ENCODE data around the gene GINS2.

GINS2 gene

GRCh38 chr16:85637808-85638647 is 50.7 kb downstream of the GINS2 start:
- DNase-seq: no peak

- DNase-seq: no peak
These were observed 51.5 kb downstream of the GINS2 start for GRCh38 chr16:85637061-85637807.

- no peak for DNase-seq
These were observed 52.4 kb downstream of the GINS2 start for GRCh38 chr16:85636234-85636812.

GRCh38 chr16:85635545-85636140 is 53.1 kb downstream of the GINS2 start:
- no peak for DNase-seq

- DNase-seq: no peak
These were observed 53.8 kb downstream of the GINS2 start for GRCh38 chr16:85634747-85635544.

- DNase-seq: no peak
These were observed 54.9 kb downstream of the GINS2 start for GRCh38 chr16:85633888-85634287.

GRCh38 chr16:85633438-85633743 is 55.4 kb downstream of the GINS2 start:
- no peak for DNase-seq

GRCh38 chr16:85632709-85633437 is 55.9 kb downstream of the GINS2 start:
- no peak for DNase-seq

GRCh38 chr16:85631802-85632393 is 56.9 kb downstream of the GINS2 start:
- DNase-seq: no peak

GRCh38 chr16:85631230-85631629 is 57.5 kb downstream of the GINS2 start:
- no peak for DNase-seq

- DNase-seq: no peak
These were observed 58.9 kb downstream of the GINS2 start for GRCh38 chr16:85629853-85630252.

- DNase-seq: no peak
These were observed 59.4 kb downstream of the GINS2 start for GRCh38 chr16:85629326-85629725.

- DNase-seq: no peak
These were observed 60.1 kb downstream of the GINS2 start for GRCh38 chr16:85628645-85629044.

GRCh38 chr16:85628265-85628556 is 60.5 kb downstream of the GINS2 start:
- no peak for DNase-seq

GRCh38 chr16:85627526-85628264 is 61.1 kb downstream of the GINS2 start:
- DNase-seq: no peak

- no peak for DNase-seq
These were observed 61.7 kb downstream of the GINS2 start for GRCh38 chr16:85627089-85627488.

All from NCI-H524 treated with DMSO at 0.1 percent for 48 hours (cell line).